Transverse colon (tissue), 3 donors: ENCODE data around the gene PI16.

Experiments
- CTCF ChIP-seq, 5 experiments: fragments of 200-600 bp in 3 of 5; fragments of 450-650 bp in 2 of 5; sonication (generic) in 3 of 5; IDR thresholded peaks; 1 replicate in 2 of 5; 2 replicates in 3 of 5; pipeline ENCODE4 v1.5.1; 2016 to 2017; ENCODE audit warnings: antibody characterized with exemption in 5 of 5, inconsistent platforms in 3 of 5, mild to moderate bottlenecking in 2 of 5, moderate library complexity in 1 of 5
- EP300 ChIP-seq: sonication (generic); formaldehyde crosslinking; IDR thresholded peaks from one replicate; pipeline ENCODE4 v1.6.1; 2017; ENCODE audit warnings: antibody characterized with exemption, low read depth

- TF ChIP-seq CTCF (IDR thresholded peaks at IDR 0.05) (no peak), EP300 (no peak)
Measured at GRCh38 chr6:36969988-36970891, 15.7 kb downstream of the PI16 start.
